ENCODE data around the gene GTF2H4. TPM values are rescaled to one million over a fixed set of nuclear protein-coding genes. Genes with fewer than 3 reads are reported as not detected.

The GTF2H4 gene
- total RNA-seq, 1 donor from 2014 or later, result 23.0 TPM

DNA sequence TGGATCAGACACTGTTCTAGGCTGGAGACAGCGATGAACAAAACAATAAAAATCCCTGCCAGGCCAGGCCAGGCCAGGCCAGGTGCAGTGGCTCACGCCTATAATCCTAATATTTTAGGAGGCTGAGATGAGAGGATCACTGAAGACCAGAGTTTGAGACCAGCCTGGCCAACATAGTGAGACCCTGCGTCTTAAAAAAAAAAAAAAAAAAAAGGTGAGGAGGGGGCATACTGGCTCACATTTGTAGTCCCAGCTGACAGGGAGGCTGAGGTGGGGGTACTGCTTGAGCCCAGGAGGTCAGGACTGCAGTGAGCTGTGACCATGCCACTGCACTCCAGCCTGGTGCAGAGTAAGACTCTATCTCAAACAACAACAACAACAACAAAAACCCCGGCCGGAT, 37.3 kb downstream of the GTF2H4 start:
- no peak for DNase-seq
- Histone ChIP-seq H3K4me1 (peaks cover 11% of the 10 kb centered on the region), H3K27me3 (ENCODE audit: low read depth) (no peaks in the 10 kb centered on the region), H3K4me3 (no peak overlapping the region), H3K36me3 (no peaks in the 10 kb centered on the region), H3K27ac (replicated peaks) (no peak overlapping the region), H3K9me3 (replicated peaks) (no peaks in the 10 kb centered on the region)
- intact Hi-C loops (cut with micrococcal nuclease), result no loop called here
- TF ChIP-seq, protein P1, sequence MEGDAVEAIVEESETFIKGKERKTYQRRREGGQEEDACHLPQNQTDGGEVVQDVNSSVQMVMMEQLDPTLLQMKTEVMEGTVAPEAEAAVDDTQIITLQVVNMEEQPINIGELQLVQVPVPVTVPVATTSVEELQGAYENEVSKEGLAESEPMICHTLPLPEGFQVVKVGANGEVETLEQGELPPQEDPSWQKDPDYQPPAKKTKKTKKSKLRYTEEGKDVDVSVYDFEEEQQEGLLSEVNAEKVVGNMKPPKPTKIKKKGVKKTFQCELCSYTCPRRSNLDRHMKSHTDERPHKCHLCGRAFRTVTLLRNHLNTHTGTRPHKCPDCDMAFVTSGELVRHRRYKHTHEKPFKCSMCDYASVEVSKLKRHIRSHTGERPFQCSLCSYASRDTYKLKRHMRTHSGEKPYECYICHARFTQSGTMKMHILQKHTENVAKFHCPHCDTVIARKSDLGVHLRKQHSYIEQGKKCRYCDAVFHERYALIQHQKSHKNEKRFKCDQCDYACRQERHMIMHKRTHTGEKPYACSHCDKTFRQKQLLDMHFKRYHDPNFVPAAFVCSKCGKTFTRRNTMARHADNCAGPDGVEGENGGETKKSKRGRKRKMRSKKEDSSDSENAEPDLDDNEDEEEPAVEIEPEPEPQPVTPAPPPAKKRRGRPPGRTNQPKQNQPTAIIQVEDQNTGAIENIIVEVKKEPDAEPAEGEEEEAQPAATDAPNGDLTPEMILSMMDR (IDR thresholded peaks at IDR 0.05; ENCODE audit: borderline replicate concordance), result no peak

DNA sequence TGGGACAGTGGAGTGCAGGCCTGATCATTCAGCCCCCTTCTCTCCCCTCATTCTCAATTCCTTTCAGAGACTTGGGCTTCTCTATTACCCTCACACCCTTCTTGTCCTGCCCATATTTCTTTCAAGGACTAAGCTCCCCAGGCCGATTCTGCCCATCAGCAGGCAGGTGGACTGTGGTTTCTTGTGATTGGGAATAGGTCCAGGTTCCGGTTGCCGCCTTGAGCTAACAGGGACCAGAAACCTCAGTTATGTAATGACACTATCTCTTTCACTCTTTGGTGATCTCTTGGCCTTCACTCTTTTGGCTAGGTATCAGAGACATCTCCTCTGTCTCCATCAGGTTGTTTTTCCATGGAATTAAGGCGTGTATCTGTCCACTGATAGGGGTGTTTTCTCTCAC, 39.2 kb downstream of the GTF2H4 start:
- intact Hi-C loops (cut with micrococcal nuclease), result no loop called here
- H3K36me3 ChIP-seq, result no peaks in the 10 kb centered on the region
- no peak for DNase-seq
- no peaks in the 10 kb centered on the region for H3K9me3 ChIP-seq (replicated peaks)
- peaks cover 9% of the 10 kb centered on the region for H3K4me1 ChIP-seq
- H3K27me3 ChIP-seq (ENCODE audit: low read depth), result no peaks in the 10 kb centered on the region
- H3K27ac ChIP-seq (replicated peaks), result no peak overlapping the region
- TF ChIP-seq, protein P1 (IDR thresholded peaks at IDR 0.05; ENCODE audit: borderline replicate concordance), result no peak
- H3K4me3 ChIP-seq, result no peak overlapping the region

DNA sequence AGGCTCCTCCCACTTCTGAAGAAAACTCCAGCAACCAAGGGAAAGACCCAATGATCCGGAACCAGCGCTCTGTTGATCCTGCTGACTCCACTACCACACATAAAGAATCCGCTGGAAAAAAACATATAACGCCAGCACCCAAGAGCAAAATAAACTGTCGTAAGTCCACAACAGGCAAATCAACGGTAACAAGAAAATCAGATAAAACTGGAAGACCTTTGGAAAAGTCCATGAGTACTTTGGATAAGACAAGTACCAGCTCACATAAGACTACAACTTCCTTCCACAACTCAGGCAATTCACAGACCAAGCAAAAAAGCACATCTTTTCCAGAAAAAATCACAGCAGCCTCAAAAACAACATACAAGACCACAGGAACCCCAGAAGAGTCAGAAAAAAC, 40.8 kb downstream of the GTF2H4 start:
- H3K27me3 ChIP-seq (ENCODE audit: low read depth), result no peaks in the 10 kb centered on the region
- no peak for DNase-seq
- intact Hi-C loops (cut with micrococcal nuclease), result no loop called here
- TF ChIP-seq, protein P1 (IDR thresholded peaks at IDR 0.05; ENCODE audit: borderline replicate concordance), result no peak
- no peaks in the 10 kb centered on the region for H3K36me3 ChIP-seq
- H3K9me3 ChIP-seq (replicated peaks), result no peaks in the 10 kb centered on the region
- no peak overlapping the region for H3K27ac ChIP-seq (replicated peaks)
- H3K4me3 ChIP-seq, result no peak overlapping the region
- H3K4me1 ChIP-seq, result no peaks in the 10 kb centered on the region

DNA sequence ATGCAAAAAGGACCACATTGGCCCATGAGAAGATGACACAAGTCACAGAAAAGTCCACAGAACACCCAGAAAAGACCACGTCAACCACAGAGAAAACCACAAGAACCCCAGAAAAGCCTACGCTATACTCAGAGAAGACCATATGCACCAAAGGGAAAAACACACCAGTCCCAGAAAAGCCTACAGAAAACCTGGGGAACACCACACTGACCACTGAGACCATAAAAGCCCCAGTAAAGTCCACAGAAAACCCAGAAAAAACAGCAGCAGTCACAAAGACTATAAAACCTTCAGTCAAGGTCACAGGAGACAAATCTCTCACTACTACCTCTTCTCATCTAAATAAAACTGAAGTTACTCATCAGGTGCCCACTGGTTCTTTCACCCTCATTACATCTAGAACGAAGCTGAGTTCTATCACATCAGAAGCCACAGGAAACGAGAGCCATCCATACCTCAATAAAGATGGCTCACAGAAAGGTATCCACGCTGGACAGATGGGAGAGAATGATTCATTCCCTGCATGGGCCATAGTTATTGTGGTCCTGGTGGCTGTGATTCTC, 44.0 kb downstream of the GTF2H4 start:
- intact Hi-C loops (cut with micrococcal nuclease), result no loop called here
- DNase-seq, result no peak
- TF ChIP-seq, protein P1 (IDR thresholded peaks at IDR 0.05; ENCODE audit: borderline replicate concordance), result no peak
- Histone ChIP-seq H3K4me1 (peaks cover 14% of the 10 kb centered on the region), H3K27ac (replicated peaks) (no peak overlapping the region), H3K27me3 (ENCODE audit: low read depth) (peaks cover 4% of the 10 kb centered on the region), H3K36me3 (no peaks in the 10 kb centered on the region), H3K4me3 (no peak overlapping the region), H3K9me3 (replicated peaks) (no peaks in the 10 kb centered on the region)

DNA sequence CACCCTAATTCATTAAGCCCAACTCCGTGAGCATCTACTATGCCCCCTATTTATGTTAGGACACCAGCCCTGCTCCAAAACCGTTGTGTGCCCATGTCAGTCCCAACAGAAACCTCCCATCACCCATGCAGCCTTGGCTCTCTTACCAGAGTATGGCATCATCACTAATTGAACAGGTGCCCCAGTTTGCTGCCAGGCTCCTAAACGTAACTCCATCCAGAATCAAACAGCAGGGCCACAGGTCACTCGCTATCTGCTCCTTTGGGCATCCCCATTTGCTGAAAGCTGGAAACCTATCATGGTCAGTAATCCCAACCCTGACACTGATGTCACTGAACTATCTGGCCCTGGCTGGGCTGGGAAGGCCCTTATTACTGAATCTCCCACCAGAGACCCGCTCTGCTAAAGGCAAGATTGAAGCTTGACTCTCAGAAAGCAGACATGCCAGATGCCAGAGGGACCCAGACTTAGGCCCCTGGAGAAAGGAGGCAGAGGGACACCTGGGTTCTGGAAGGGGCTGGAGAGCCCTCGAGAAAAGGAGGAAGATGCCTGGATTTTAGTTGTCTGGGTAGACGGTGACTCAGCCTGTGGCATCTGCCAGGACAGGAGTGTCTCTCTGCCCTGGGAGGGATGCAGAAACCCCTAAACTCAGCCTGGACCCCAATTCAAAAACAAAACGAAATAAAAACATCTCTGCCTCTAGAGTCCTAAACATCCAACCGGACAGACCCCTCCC, 46.8 kb downstream of the GTF2H4 start:
- Histone ChIP-seq H3K4me1 (peaks cover 14% of the 10 kb centered on the region), H3K4me3 (peak overlapping the region; percentile 67), H3K36me3 (no peaks in the 10 kb centered on the region), H3K27me3 (ENCODE audit: low read depth) (peaks cover 18% of the 10 kb centered on the region), H3K27ac (replicated peaks) (no peak overlapping the region), H3K9me3 (replicated peaks) (no peaks in the 10 kb centered on the region)
- TF ChIP-seq, protein P1 (IDR thresholded peaks at IDR 0.05; ENCODE audit: borderline replicate concordance), result no peak
- intact Hi-C loops (cut with micrococcal nuclease), result no loop called here
- no peak for DNase-seq

Data from left ventricle myocardium inferior (tissue), 1 donor.